ENCODE data around the gene AOC1. TPM values are rescaled to one million over a fixed set of nuclear protein-coding genes. Genes with fewer than 3 reads are reported as not detected.
"Not testable (repeated sequence)": the region's sequence is repeated elsewhere in the genome, so short reads cannot be mapped to it uniquely, and the experiment has no call there.

Gene AOC1
- total and polyA plus RNA-seq, 10 donors, result 0.03 to 2.5 (median 0.74) TPM; not detected in 2

DNA sequence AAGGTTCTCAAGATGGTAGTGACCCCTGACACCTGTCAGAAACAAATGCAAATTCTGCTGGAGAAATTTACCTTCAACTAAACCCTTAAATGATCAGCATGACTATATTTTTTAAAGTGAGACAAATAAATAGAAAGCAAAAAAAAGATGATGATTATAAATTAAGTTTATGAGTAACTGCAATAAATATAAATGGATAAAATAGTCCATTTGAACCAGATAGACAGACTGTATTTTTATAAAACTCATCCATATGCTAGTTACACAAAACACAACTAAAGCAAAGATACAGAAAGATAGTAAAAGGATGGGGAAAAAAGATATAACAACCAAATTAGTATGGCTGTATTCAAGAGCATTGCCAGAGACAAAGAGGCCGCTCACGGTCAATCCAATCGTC is 45.9 kb upstream of the AOC1 start:
- H3K4me3 ChIP-seq, result no peak overlapping the region
- 91 to 100% (median 94%) methylated on average over 3 of the region's 3 CpGs for WGBS, 5 donors

DNA sequence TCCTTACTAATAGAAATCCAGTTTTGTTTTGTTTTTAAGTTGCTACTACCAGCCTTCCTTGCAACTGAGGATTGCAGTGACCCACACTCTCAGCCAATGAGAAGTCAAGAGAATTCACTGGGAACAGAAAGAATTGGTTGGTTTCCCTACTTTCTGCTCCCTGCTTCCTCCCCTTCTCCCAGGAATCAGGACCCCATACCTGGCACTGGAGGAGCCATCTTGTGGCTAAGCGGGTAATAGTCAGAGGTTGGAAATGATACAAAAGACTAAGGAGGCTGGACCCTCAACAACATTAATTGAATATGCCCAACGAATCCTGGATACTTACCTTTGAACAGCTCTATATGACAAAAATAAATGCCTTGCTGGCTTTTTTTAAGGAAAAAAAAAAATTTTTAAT is 45.5 kb upstream of the AOC1 start:
- Histone ChIP-seq H3K36me3 (peaks cover 0 to 15% (median 2%) of the 10 kb centered on the region in 6 donors), H3K27me3 (replicated peaks in 1 of 7) (peaks cover 0 to 45% (median 0%) of the 10 kb centered on the region in 7 donors), H3K27ac (no peak overlapping the region), H3K4me3 (no peak overlapping the region), H3K9me3 (peaks cover 0 to 27% (median 21%) of the 10 kb centered on the region in 8 donors), H3K4me1 (no peaks in the 10 kb centered on the region)
- DNase-seq, result no peak
- intact Hi-C loops (cut with DNase I; ENCODE audit: low total_unique reads), result no loop called here
- TF ChIP-seq, protein P1, sequence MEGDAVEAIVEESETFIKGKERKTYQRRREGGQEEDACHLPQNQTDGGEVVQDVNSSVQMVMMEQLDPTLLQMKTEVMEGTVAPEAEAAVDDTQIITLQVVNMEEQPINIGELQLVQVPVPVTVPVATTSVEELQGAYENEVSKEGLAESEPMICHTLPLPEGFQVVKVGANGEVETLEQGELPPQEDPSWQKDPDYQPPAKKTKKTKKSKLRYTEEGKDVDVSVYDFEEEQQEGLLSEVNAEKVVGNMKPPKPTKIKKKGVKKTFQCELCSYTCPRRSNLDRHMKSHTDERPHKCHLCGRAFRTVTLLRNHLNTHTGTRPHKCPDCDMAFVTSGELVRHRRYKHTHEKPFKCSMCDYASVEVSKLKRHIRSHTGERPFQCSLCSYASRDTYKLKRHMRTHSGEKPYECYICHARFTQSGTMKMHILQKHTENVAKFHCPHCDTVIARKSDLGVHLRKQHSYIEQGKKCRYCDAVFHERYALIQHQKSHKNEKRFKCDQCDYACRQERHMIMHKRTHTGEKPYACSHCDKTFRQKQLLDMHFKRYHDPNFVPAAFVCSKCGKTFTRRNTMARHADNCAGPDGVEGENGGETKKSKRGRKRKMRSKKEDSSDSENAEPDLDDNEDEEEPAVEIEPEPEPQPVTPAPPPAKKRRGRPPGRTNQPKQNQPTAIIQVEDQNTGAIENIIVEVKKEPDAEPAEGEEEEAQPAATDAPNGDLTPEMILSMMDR (IDR thresholded peaks at IDR 0.05 in 8 of 11, conservative IDR thresholded peaks at IDR 0.05 in 3 of 11), result no peak
- no peak for TF ChIP-seq POLR2A (IDR thresholded peaks at IDR 0.05)
- TF ChIP-seq POLR2AphosphoS5 (IDR thresholded peaks at IDR 0.05), result no peak
- 68 to 91% (median 83%) methylated on average over 2 of the region's 2 CpGs for WGBS, 5 donors

More for the DNA sequence above, 45.9 kb upstream of the AOC1 start:
- intact Hi-C loops (cut with DNase I; ENCODE audit: low total_unique reads), result no loop called here
- H3K36me3 ChIP-seq, result peaks cover 0 to 15% (median 2%) of the 10 kb centered on the region in 6 donors
- TF ChIP-seq POLR2A (IDR thresholded peaks at IDR 0.05) (no peak), POLR2AphosphoS5 (IDR thresholded peaks at IDR 0.05) (no peak)
- TF ChIP-seq, protein P1 (IDR thresholded peaks at IDR 0.05 in 8 of 11, conservative IDR thresholded peaks at IDR 0.05 in 3 of 11), result no peak
- peaks cover 0 to 27% (median 21%) of the 10 kb centered on the region in 8 donors for H3K9me3 ChIP-seq
- H3K27ac ChIP-seq, result no peak overlapping the region
- no peak for DNase-seq
- peaks cover 0 to 49% (median 4%) of the 10 kb centered on the region in 7 donors for H3K27me3 ChIP-seq (replicated peaks in 1 of 7)
- peaks cover 0 to 4% (median 2%) of the 10 kb centered on the region in 6 donors for H3K4me1 ChIP-seq

DNA sequence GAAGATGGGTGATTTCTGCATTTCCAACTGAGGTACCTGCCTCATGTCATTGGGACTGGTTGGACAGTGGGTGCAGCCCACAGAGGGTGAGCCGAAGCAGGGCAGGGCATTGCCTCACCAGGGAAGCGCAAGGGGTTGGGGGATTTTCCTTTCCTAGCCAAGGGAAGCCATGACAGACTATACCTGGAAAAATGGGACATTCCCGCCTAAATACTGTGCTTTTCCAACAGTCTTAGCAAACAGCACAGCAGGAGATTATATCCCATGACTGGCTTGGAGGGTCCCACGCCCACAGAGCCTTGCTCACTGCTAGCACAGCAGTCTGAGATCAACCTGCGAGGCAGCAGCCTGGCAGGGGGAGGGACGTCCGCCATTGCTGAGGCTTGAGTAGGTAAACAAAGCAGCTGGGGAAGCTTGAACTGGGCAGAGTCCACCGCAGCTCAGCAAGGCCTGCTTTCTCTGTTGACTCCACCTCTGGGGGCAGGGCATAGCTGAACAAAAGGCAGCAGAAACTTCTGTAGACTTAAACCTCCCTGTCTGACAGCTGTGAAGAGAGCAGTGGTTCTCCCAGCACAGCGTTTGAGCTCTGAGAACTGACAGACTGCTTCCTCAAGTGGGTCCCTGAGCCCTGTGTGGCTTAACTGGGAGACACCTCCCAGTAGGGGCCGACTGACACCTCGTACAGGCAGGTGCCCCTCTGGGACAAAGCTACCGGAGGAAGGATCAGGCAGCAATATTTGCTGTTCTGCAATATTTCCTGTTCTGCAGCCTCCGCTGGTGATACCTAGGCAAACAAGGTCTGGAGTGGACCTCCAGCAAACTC is 44.5 kb upstream of the AOC1 start:
- intact Hi-C loops (cut with DNase I; ENCODE audit: low total_unique reads), result not testable (repeated sequence)
- WGBS, 5 donors, result 65 to 86% (median 77%) methylated on average over 13 of the region's 13 CpGs

DNA sequence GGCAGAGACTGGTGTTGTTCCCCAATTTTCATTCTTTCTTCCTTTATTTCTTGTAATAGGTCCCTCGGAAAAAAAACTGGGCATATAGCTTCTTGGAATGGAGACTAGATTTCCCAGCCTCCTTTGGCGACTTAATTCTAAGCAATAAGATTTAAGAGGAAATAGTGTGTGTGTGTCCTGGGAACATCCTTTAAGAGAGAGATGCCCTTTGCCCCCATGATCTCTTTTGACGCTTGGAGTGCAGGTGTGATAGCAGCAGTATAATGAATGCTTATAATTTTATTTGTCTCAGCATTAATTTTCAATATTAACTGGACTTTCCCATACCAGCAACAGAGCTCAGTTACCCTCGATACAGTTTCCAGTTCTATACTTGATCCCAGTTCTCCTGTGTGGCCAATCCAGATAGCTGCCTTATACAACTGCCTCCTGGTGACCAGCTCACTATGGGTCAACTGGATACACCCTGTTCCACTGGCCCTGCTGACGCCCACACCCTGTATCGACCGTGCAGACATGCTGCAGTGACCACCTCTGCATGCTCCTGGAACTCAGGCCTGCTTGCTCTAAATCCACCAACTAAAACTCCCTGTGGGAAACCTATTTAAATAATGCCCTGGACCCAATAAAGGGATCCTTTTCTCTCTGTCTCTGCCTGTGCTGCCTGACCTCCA is 37.9 kb upstream of the AOC1 start:
- DNase-seq, result no peak
- no peaks in the 10 kb centered on the region for H3K4me1 ChIP-seq
- WGBS, 5 donors, result 73 to 93% (median 78%) methylated on average over 7 of the region's 7 CpGs
- peaks cover 3 to 24% (median 19%) of the 10 kb centered on the region in 8 donors for H3K9me3 ChIP-seq
- TF ChIP-seq POLR2AphosphoS5 (IDR thresholded peaks at IDR 0.05) (no peak), POLR2A (IDR thresholded peaks at IDR 0.05) (no peak)
- TF ChIP-seq, protein P1 (IDR thresholded peaks at IDR 0.05 in 8 of 11, conservative IDR thresholded peaks at IDR 0.05 in 3 of 11), result no peak
- no peaks in the 10 kb centered on the region for H3K36me3 ChIP-seq
- peaks cover 0 to 15% (median 0%) of the 10 kb centered on the region in 7 donors for H3K27me3 ChIP-seq (replicated peaks in 1 of 7)
- no peak overlapping the region for H3K27ac ChIP-seq
- no peak overlapping the region for H3K4me3 ChIP-seq
- intact Hi-C loops (cut with DNase I; ENCODE audit: low total_unique reads), result no loop called here

More for the DNA sequence above, 44.5 kb upstream of the AOC1 start:
- H3K9me3 ChIP-seq, result peaks cover 0 to 27% (median 21%) of the 10 kb centered on the region in 8 donors
- not testable (repeated sequence) for H3K27ac ChIP-seq, DNase-seq, H3K4me1 ChIP-seq, H3K4me3 ChIP-seq
- peaks cover 0 to 35% (median 0%) of the 10 kb centered on the region in 7 donors for H3K27me3 ChIP-seq (replicated peaks in 1 of 7)
- H3K36me3 ChIP-seq, result peaks cover 0 to 15% (median 2%) of the 10 kb centered on the region in 6 donors
